Neural progenitor cell (in vitro differentiated cells): ENCODE data around the gene HAX1. TPM values are rescaled to one million over a fixed set of nuclear protein-coding genes. Genes with fewer than 3 reads are reported as not detected.

Experiments used
- DNase-seq: peaks from one replicate; pipeline ENCODE4 v3.0.0-alpha.2; 2016; ENCODE audit warnings: low spot score
- H2AFZ ChIP-seq: fragments of 200-600 bp; sonication (generic); replicated peaks from 2 replicates; pipeline ENCODE4 v1.6.1; 2016; ENCODE audit warnings: antibody characterized with exemption
- H3F3A ChIP-seq: fragments of 200-600 bp; sonication (generic); 2 replicates; pipeline ENCODE4 v1.6.1; 2016; ENCODE audit warnings: antibody characterized with exemption, low read depth
- H3K27ac ChIP-seq: fragments of 200-600 bp; sonication (generic); 2 replicates; pipeline ENCODE4 v1.5.1; 2016; ENCODE audit warnings: mild to moderate bottlenecking
- H3K27me3 ChIP-seq: fragments of 200-600 bp; sonication (generic); 2 replicates; pipeline ENCODE4 v1.6.1; 2016; ENCODE audit warnings: mild to moderate bottlenecking, moderate library complexity
- H3K36me3 ChIP-seq: fragments of 200-600 bp; sonication (generic); 2 replicates; pipeline ENCODE4 v1.5.1; 2016
- H3K4me1 ChIP-seq: fragments of 200-600 bp; sonication (generic); 2 replicates; pipeline ENCODE4 v1.6.1; 2016; ENCODE audit warnings: mixed run types
- H3K4me2 ChIP-seq: fragments of 200-600 bp; sonication (generic); 2 replicates; pipeline ENCODE4 v1.6.1; 2016
- H3K4me3 ChIP-seq: fragments of 200-600 bp; sonication (generic); 2 replicates; pipeline ENCODE4 v1.5.1; 2016
- H3K79me2 ChIP-seq: fragments of 200-600 bp; sonication (generic); 2 replicates; pipeline ENCODE4 v1.6.1; 2016; ENCODE audit warnings: low read depth
- H3K9ac ChIP-seq: fragments of 200-600 bp; sonication (generic); 2 replicates; pipeline ENCODE4 v1.6.1; 2016
- H3K9me3 ChIP-seq: fragments of 200-600 bp; sonication (generic); 2 replicates; pipeline ENCODE4 v1.5.1; 2016; ENCODE audit warnings: low read depth
- H4K20me1 ChIP-seq: fragments of 200-600 bp; sonication (generic); 2 replicates; pipeline ENCODE4 v1.6.1; 2016; ENCODE audit warnings: low read depth
- H3K27ac Mint-ChIP-seq: 3 replicates; pipeline ENCODE4 v1.8.0; 2021; ENCODE audit warnings: mixed read lengths
- H3K27me3 Mint-ChIP-seq: 2 replicates; pipeline ENCODE4 v1.8.0; 2022; ENCODE audit warnings: low read depth, mild to moderate bottlenecking, inconsistent platforms, moderate library complexity, mixed read lengths; ENCODE audit not compliant: insufficient read depth
- H3K36me3 Mint-ChIP-seq: 3 replicates; pipeline ENCODE4 v1.8.0; 2021; ENCODE audit warnings: mixed read lengths
- H3K4me1 Mint-ChIP-seq: 3 replicates; pipeline ENCODE4 v1.8.0; 2021; ENCODE audit warnings: mixed read lengths
- H3K4me3 Mint-ChIP-seq: 3 replicates; pipeline ENCODE4 v1.8.0; 2021; ENCODE audit warnings: mild to moderate bottlenecking, moderate library complexity, mixed read lengths
- H3K9me3 Mint-ChIP-seq: 3 replicates; pipeline ENCODE4 v1.8.0; 2020; ENCODE audit warnings: mixed read lengths
- CTCF ChIP-seq: fragments of 200-600 bp; sonication (generic); IDR thresholded peaks from 2 replicates; pipeline ENCODE4 v1.5.1; 2017; ENCODE audit warnings: antibody characterized with exemption, mild to moderate bottlenecking
- EZH2 ChIP-seq: fragments of 200-600 bp; sonication (generic); IDR thresholded peaks from 2 replicates; pipeline ENCODE4 v1.6.1; 2017; ENCODE audit warnings: antibody characterized with exemption, mild to moderate bottlenecking, moderate library complexity
- EZH2phosphoT487 ChIP-seq: fragments of 200-600 bp; sonication (generic); IDR thresholded peaks from 2 replicates; pipeline ENCODE4 v1.6.1; 2017; ENCODE audit warnings: antibody characterized with exemption
- total RNA-seq: library from RNA; depleted of rRNA; stranded (reverse); fragments of >200 nt; gene quantifications from 2 replicates; pipeline ENCODE4 v1.2.3, GENCODE V29; 2015; ENCODE audit warnings: low replicate concordance

HAX1 gene
- total RNA-seq, 1 donor from 2014 or later, result 57.9 TPM

- Histone ChIP-seq H3K4me2 (no peak overlapping the region), H4K20me1 (peaks cover 15% of the 10 kb centered on the region), H3K36me3 (peaks cover 42% of the 10 kb centered on the region), H3K4me3 (no peak overlapping the region), H3K27me3 (no peaks in the 10 kb centered on the region), H2AFZ (no peak overlapping the region), H3K9me3 (no peaks in the 10 kb centered on the region), H3K79me2 (no peaks in the 10 kb centered on the region), H3K4me1 (no peaks in the 10 kb centered on the region), H3F3A (no peaks in the 10 kb centered on the region), H3K27ac (no peak overlapping the region), H3K9ac (no peak overlapping the region)
- H3K4me1 Mint-ChIP-seq, result no peaks in the 10 kb centered on the region
- peaks cover 44% of the 10 kb centered on the region for H3K36me3 Mint-ChIP-seq
- peaks cover under 1% of the 10 kb centered on the region for H3K27me3 Mint-ChIP-seq
- no peak overlapping the region for H3K27ac Mint-ChIP-seq
- TF ChIP-seq CTCF (no peak), EZH2phosphoT487 (no peak), EZH2 (no peak)
- H3K4me3 Mint-ChIP-seq, result no peak overlapping the region
- DNase-seq, result no peak
- no peaks in the 10 kb centered on the region for H3K9me3 Mint-ChIP-seq
Observed at GRCh38 chr1:154256686-154257085, 15.7 kb upstream of the HAX1 start.

GRCh38 chr1:154258784-154259183 is 13.6 kb upstream of the HAX1 start:
- Mint-ChIP-seq H3K4me3 (no peak overlapping the region), H3K36me3 (peaks cover 52% of the 10 kb centered on the region), H3K9me3 (no peaks in the 10 kb centered on the region), H3K27ac (no peak overlapping the region), H3K4me1 (no peaks in the 10 kb centered on the region), H3K27me3 (peaks cover 2% of the 10 kb centered on the region)
- H3K79me2 ChIP-seq, result no peaks in the 10 kb centered on the region
- no peak overlapping the region for H2AFZ ChIP-seq
- no peak overlapping the region for H3K4me3 ChIP-seq
- DNase-seq, result no peak
- TF ChIP-seq EZH2, result no peak
- TF ChIP-seq CTCF, result no peak
- TF ChIP-seq EZH2phosphoT487, result no peak
- H3K27ac ChIP-seq, result no peak overlapping the region
- no peaks in the 10 kb centered on the region for H3K27me3 ChIP-seq
- peaks cover 2% of the 10 kb centered on the region for H3F3A ChIP-seq
- peaks cover 17% of the 10 kb centered on the region for H4K20me1 ChIP-seq
- H3K9ac ChIP-seq, result peak overlapping the region; percentile 45
- no peaks in the 10 kb centered on the region for H3K9me3 ChIP-seq
- H3K36me3 ChIP-seq, result peaks cover 36% of the 10 kb centered on the region
- H3K4me2 ChIP-seq, result no peak overlapping the region
- no peaks in the 10 kb centered on the region for H3K4me1 ChIP-seq

GRCh38 chr1:154260127-154260526 is 12.3 kb upstream of the HAX1 start:
- no peaks in the 10 kb centered on the region for H3K9me3 Mint-ChIP-seq
- Histone ChIP-seq H3K27ac (no peak overlapping the region), H2AFZ (no peak overlapping the region), H3F3A (peaks cover 2% of the 10 kb centered on the region), H4K20me1 (peaks cover 23% of the 10 kb centered on the region), H3K79me2 (no peaks in the 10 kb centered on the region), H3K4me2 (no peak overlapping the region), H3K27me3 (no peaks in the 10 kb centered on the region), H3K9ac (no peak overlapping the region), H3K9me3 (no peaks in the 10 kb centered on the region), H3K4me3 (no peak overlapping the region), H3K4me1 (no peaks in the 10 kb centered on the region), H3K36me3 (peaks cover 30% of the 10 kb centered on the region)
- H3K36me3 Mint-ChIP-seq, result peaks cover 42% of the 10 kb centered on the region
- no peak for DNase-seq
- no peak overlapping the region for H3K4me3 Mint-ChIP-seq
- H3K27ac Mint-ChIP-seq, result no peak overlapping the region
- peaks cover 2% of the 10 kb centered on the region for H3K27me3 Mint-ChIP-seq
- no peak for TF ChIP-seq EZH2
- no peak for TF ChIP-seq CTCF
- TF ChIP-seq EZH2phosphoT487, result no peak
- no peaks in the 10 kb centered on the region for H3K4me1 Mint-ChIP-seq
